GM12878 (cell line): Measurements from ENCODE around the gene ADD1.
A peak's percentile ranks its signal among the peaks of the same experiment; 100 is the strongest.

ENCODE experiments used
- CTCF ChIP-seq, 3 experiments: IDR thresholded peaks in 2 of 3; conservative IDR thresholded peaks in 1 of 3; 2 replicates each; pipeline ENCODE4 v1.5.1; 2011; ENCODE audit warnings: low read depth in 3 of 3, low read length in 3 of 3, mild to moderate bottlenecking in 3 of 3, control low read depth in 2 of 3, moderate library complexity in 2 of 3, inconsistent platforms in 1 of 3, mixed read lengths in 1 of 3; ENCODE audit not compliant: control insufficient read depth in 2 of 3, insufficient read depth in 1 of 3; ENCODE audit errors: extremely low read depth in 1 of 3
- JUNB ChIP-seq: IDR thresholded peaks from 2 replicates; pipeline ENCODE4 v1.6.1; 2016; ENCODE audit warnings: antibody characterized with exemption, mild to moderate bottlenecking
- NFYB ChIP-seq: IDR thresholded peaks from 2 replicates; pipeline ENCODE4 v1.6.1; 2011; ENCODE audit warnings: low read depth, mild to moderate bottlenecking, low read length, improper control_type of control experiment, moderate library complexity; ENCODE audit not compliant: insufficient read depth

GRCh38 chr4:2948895-2949781 is 105.5 kb downstream of the ADD1 start:
- TF ChIP-seq CTCF (IDR thresholded peaks at IDR 0.05 in 2 of 3, conservative IDR thresholded peaks at IDR 0.05 in 1 of 3; ENCODE audit: control insufficient read depth in 2 of 3, extremely low read depth in 1 of 3, insufficient read depth in 1 of 3, low read depth in 3 of 3, low read length in 3 of 3) (peak; percentile 37 to 45 (median 39); a peak in 3 of 6 replicates), JUNB (no peak), NFYB (no peak)
